GM18870 (cell line): Measurements from ENCODE around the gene CPE.
"Not testable (repeated sequence)": the region's sequence is repeated elsewhere in the genome, so short reads cannot be mapped to it uniquely, and the experiment has no call there.

Experiments
- ATAC-seq: cut with Tn5 transposase; IDR thresholded peaks from one replicate; pipeline ENCODE4 v1.9.1; 2021; ENCODE audit warnings: moderate library complexity; ENCODE audit not compliant: unreplicated experiment

The CPE gene

GRCh38 chr4:165378745-165379677, at the start of gene CPE:
TSS of gene CPE (plus strand) at chr4:165379008. CDS start at chr4:165379222, 214 bp downstream.
- ATAC-seq: peak; percentile 59

GRCh38 chr4:165330071-165330470, 48.7 kb upstream of the CPE start:
- ATAC-seq: no peak

GRCh38 chr4:165330666-165331065, 48.1 kb upstream of the CPE start:
- ATAC-seq: no peak

- no peak for ATAC-seq
Measured at GRCh38 chr4:165331359-165331758, 47.4 kb upstream of the CPE start.

GRCh38 chr4:165331823-165332222, 47.0 kb upstream of the CPE start:
- no peak for ATAC-seq

- no peak for ATAC-seq
Measured at GRCh38 chr4:165332502-165332901, 46.3 kb upstream of the CPE start.

- ATAC-seq: no peak
Measured at GRCh38 chr4:165335163-165335703, 43.6 kb upstream of the CPE start.

- ATAC-seq: no peak
Measured at GRCh38 chr4:165336743-165337142, 42.1 kb upstream of the CPE start.

GRCh38 chr4:165342340-165342739, 36.5 kb upstream of the CPE start:
- ATAC-seq: not testable (repeated sequence)

- ATAC-seq: no peak
Measured at GRCh38 chr4:165343353-165344191, 35.2 kb upstream of the CPE start.

- ATAC-seq: no peak
Measured at GRCh38 chr4:165345666-165346417, 33.0 kb upstream of the CPE start.

- no peak for ATAC-seq
Measured at GRCh38 chr4:165347647-165348569, 30.9 kb upstream of the CPE start.

GRCh38 chr4:165351359-165352130, 27.3 kb upstream of the CPE start:
- ATAC-seq: no peak

GRCh38 chr4:165355900-165356300, 22.9 kb upstream of the CPE start:
- ATAC-seq: no peak

GRCh38 chr4:165359506-165359905, 19.3 kb upstream of the CPE start:
- ATAC-seq: no peak

GRCh38 chr4:165360041-165360695, 18.6 kb upstream of the CPE start:
- ATAC-seq: no peak

- ATAC-seq: no peak
Measured at GRCh38 chr4:165360985-165361670, 17.7 kb upstream of the CPE start.

GRCh38 chr4:165361810-165362209, 17.0 kb upstream of the CPE start:
- ATAC-seq: no peak
